ENCODE results near the gene IL10.

IL10 gene

GRCh38 chr1:206772243-206772937 is at the start of gene IL10:
Gene IL10, minus strand, starts transcription at chr1:206772494. Its CDS starts 59 bp downstream, at chr1:206772435.
- DNase-seq (ENCODE audit: low read depth), result no peak

- no peak for DNase-seq (ENCODE audit: low read depth)
Measured at GRCh38 chr1:206821493-206821892, 49.2 kb upstream of the IL10 start.

GRCh38 chr1:206816390-206817287 is 44.3 kb upstream of the IL10 start:
- DNase-seq (ENCODE audit: low read depth), result no peak

GRCh38 chr1:206814716-206815341 is 42.5 kb upstream of the IL10 start:
- DNase-seq (ENCODE audit: low read depth), result no peak

- DNase-seq (ENCODE audit: low read depth), result no peak
Measured at GRCh38 chr1:206812471-206812870, 40.2 kb upstream of the IL10 start.

- DNase-seq (ENCODE audit: low read depth), result no peak
Measured at GRCh38 chr1:206809504-206810084, 37.3 kb upstream of the IL10 start.

- no peak for DNase-seq (ENCODE audit: low read depth)
Measured at GRCh38 chr1:206808615-206809014, 36.3 kb upstream of the IL10 start.

- no peak for DNase-seq (ENCODE audit: low read depth)
Measured at GRCh38 chr1:206805357-206805756, 33.1 kb upstream of the IL10 start.

- no peak for DNase-seq (ENCODE audit: low read depth)
Measured at GRCh38 chr1:206804156-206804737, 32.0 kb upstream of the IL10 start.

- no peak for DNase-seq (ENCODE audit: low read depth)
Measured at GRCh38 chr1:206803221-206803730, 31.0 kb upstream of the IL10 start.

- DNase-seq (ENCODE audit: low read depth), result no peak
Measured at GRCh38 chr1:206802401-206802800, 30.1 kb upstream of the IL10 start.

- DNase-seq (ENCODE audit: low read depth), result no peak
Measured at GRCh38 chr1:206801467-206801866, 29.2 kb upstream of the IL10 start.

GRCh38 chr1:206800891-206801290 is 28.6 kb upstream of the IL10 start:
- DNase-seq (ENCODE audit: low read depth), result no peak

GRCh38 chr1:206800411-206800810 is 28.1 kb upstream of the IL10 start:
- no peak for DNase-seq (ENCODE audit: low read depth)

GRCh38 chr1:206799311-206799710 is 27.0 kb upstream of the IL10 start:
- DNase-seq (ENCODE audit: low read depth), result no peak

GRCh38 chr1:206798384-206798996 is 26.2 kb upstream of the IL10 start:
- DNase-seq (ENCODE audit: low read depth), result no peak

- no peak for DNase-seq (ENCODE audit: low read depth)
Measured at GRCh38 chr1:206797534-206798383, 25.5 kb upstream of the IL10 start.

- DNase-seq (ENCODE audit: low read depth), result no peak
Measured at GRCh38 chr1:206796981-206797402, 24.7 kb upstream of the IL10 start.

GRCh38 chr1:206796116-206796515 is 23.8 kb upstream of the IL10 start:
- no peak for DNase-seq (ENCODE audit: low read depth)

GRCh38 chr1:206794294-206794908 is 22.1 kb upstream of the IL10 start:
- DNase-seq (ENCODE audit: low read depth), result no peak

All from stimulated activated CD8-positive, alpha-beta memory T cell treated with anti-CD3 and anti-CD28 coated beads, Interleukin-15, amount 100 ng/mL, for 24 hours (primary cell).